Cardiac muscle cell (in vitro differentiated cells and primary cell): ENCODE results near the gene GTF2H1. TPM values are rescaled to one million over a fixed set of nuclear protein-coding genes. Genes with fewer than 3 reads are reported as not detected.
"Not testable (repeated sequence)": the region's sequence is repeated elsewhere in the genome, so short reads cannot be mapped to it uniquely, and the experiment has no call there.

Experiments used
- DNase-seq, 2 donors: peaks; one replicate each; pipeline versions ENCODE4 v3.0.0 to v3.0.0-alpha.2; 2010 to 2017; ENCODE audit warnings: low read depth in 1 of 2, low spot score in 1 of 2
- H3K27ac ChIP-seq: fragments of 200-600 bp; sonication (generic); 2 replicates; pipeline ENCODE4 v1.5.1; 2016
- H3K27me3 ChIP-seq: fragments of 200-600 bp; sonication (generic); 2 replicates; pipeline ENCODE4 v1.6.0; 2016; ENCODE audit warnings: control low read depth
- H3K36me3 ChIP-seq: fragments of 200-600 bp; sonication (generic); 2 replicates; pipeline ENCODE4 v1.5.1; 2016; ENCODE audit warnings: control low read depth
- H3K4me1 ChIP-seq: fragments of 200-600 bp; sonication (generic); 2 replicates; pipeline ENCODE4 v1.8.1; 2017; ENCODE audit warnings: low read depth, mild to moderate bottlenecking, mixed run types
- H3K4me3 ChIP-seq: fragments of 200-600 bp; sonication (generic); 2 replicates; pipeline ENCODE4 v1.5.1; 2016; ENCODE audit warnings: mild to moderate bottlenecking
- H3K9me3 ChIP-seq: fragments of 200-600 bp; sonication (generic); 2 replicates; pipeline ENCODE4 v1.5.1; 2017; ENCODE audit warnings: low read depth, mild to moderate bottlenecking, control low read depth
- CTCF ChIP-seq: IDR thresholded peaks from 2 replicates; pipeline ENCODE4 v1.5.1; 2012; ENCODE audit warnings: low read depth, mild to moderate bottlenecking, low read length
- polyA plus RNA-seq: library from polyadenylated mRNA; unstranded; fragments of >200 nt; fragmentation: Nextera tagmentation; extraction: Ambion mirVana; gene quantifications from 2 replicates; pipeline ENCODE4 v1.2.1, GENCODE V29; 2016
- total RNA-seq: library from RNA; depleted of rRNA; stranded (reverse); fragments of >200 nt; gene quantifications from 2 replicates; pipeline ENCODE4 v1.2.3, GENCODE V29; 2016

Gene GTF2H1
- total and polyA plus RNA-seq, 2 experiments from 2014 or later = 24.6 to 25.8 TPM

- peak overlapping the region; percentile 72 for H3K4me3 ChIP-seq
- H3K27ac ChIP-seq = peak overlapping the region; percentile 89
- no peaks in the 10 kb centered on the region for H3K9me3 ChIP-seq
- DNase-seq = peak; percentile 98 to 100
- TF ChIP-seq CTCF = no peak
- H3K27me3 ChIP-seq = no peaks in the 10 kb centered on the region
- H3K4me1 ChIP-seq = peaks cover 21% of the 10 kb centered on the region
- peaks cover 40% of the 10 kb centered on the region for H3K36me3 ChIP-seq
Observed at GRCh38 chr11:18395735-18396504, 73.6 kb downstream of the GTF2H1 start.

GRCh38 chr11:18397921-18398320 is 75.6 kb downstream of the GTF2H1 start:
- Histone ChIP-seq H3K27me3 (no peaks in the 10 kb centered on the region), H3K4me1 (peaks cover 21% of the 10 kb centered on the region), H3K9me3 (no peaks in the 10 kb centered on the region), H3K27ac (no peak overlapping the region), H3K36me3 (peaks cover 56% of the 10 kb centered on the region), H3K4me3 (no peak overlapping the region)
- TF ChIP-seq CTCF = no peak
- DNase-seq = no peak

GRCh38 chr11:18401077-18401476 is 78.7 kb downstream of the GTF2H1 start:
- H3K9me3 ChIP-seq, H3K4me3 ChIP-seq, H3K27ac ChIP-seq, H3K27me3 ChIP-seq, DNase-seq: not testable (repeated sequence)
- peaks cover 12% of the 10 kb centered on the region for H3K4me1 ChIP-seq
- H3K36me3 ChIP-seq = peaks cover 87% of the 10 kb centered on the region

GRCh38 chr11:18404062-18404461 is 81.7 kb downstream of the GTF2H1 start:
- peak overlapping the region; percentile 56 for H3K27ac ChIP-seq

GRCh38 chr11:18407400-18407799 is 85.0 kb downstream of the GTF2H1 start:
- not testable (repeated sequence) for H3K9me3 ChIP-seq, H3K27me3 ChIP-seq, DNase-seq, H3K4me1 ChIP-seq, H3K4me3 ChIP-seq
- Histone ChIP-seq H3K36me3 (peaks cover 58% of the 10 kb centered on the region), H3K27ac (peak overlapping the region; percentile 52)

More at GRCh38 chr11:18404062-18404461, 81.7 kb downstream of the GTF2H1 start:
- Histone ChIP-seq H3K27me3 (no peaks in the 10 kb centered on the region), H3K4me1 (no peaks in the 10 kb centered on the region), H3K9me3 (no peaks in the 10 kb centered on the region), H3K4me3 (no peak overlapping the region), H3K36me3 (peaks cover 88% of the 10 kb centered on the region)
- no peak for DNase-seq
- TF ChIP-seq CTCF = no peak

- no peak for DNase-seq
- Histone ChIP-seq H3K36me3 (peaks cover 44% of the 10 kb centered on the region), H3K27ac (peak overlapping the region; percentile 52), H3K27me3 (no peaks in the 10 kb centered on the region), H3K4me3 (no peak overlapping the region), H3K9me3 (no peaks in the 10 kb centered on the region), H3K4me1 (no peaks in the 10 kb centered on the region)
- TF ChIP-seq CTCF = no peak
Observed at GRCh38 chr11:18408558-18409291, 86.4 kb downstream of the GTF2H1 start.
